ENCODE data around the gene ZNF396.

ZNF396 gene

DNA sequence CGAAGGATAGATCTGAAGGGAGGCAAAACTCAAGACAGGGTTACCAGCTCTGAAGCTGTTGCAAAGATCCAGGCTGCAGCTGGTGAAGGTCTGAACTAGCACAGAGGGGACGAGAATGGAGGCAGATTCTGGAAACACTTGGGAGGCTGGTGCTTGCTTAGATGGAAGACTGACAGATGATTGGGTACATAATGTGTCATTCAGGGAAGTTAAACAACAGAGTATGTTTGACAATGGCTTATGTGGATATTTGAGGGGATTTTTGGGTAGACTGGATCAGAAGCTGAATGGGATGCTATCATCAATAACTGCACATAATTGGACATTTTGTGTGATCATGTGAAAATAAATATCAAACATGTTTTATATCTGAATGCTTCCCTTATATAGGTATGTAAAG lies 2.3 kb upstream of the ZNF396 start:
- DNase-seq: no peak

GRCh38 chr18:35378574-35378896 lies 1.4 kb upstream of the ZNF396 start:
- DNase-seq: peak; percentile 19 to 61 (median 48)

GRCh38 chr18:35377875-35378573 lies 887 bp upstream of the ZNF396 start:
- no peak for DNase-seq

DNA sequence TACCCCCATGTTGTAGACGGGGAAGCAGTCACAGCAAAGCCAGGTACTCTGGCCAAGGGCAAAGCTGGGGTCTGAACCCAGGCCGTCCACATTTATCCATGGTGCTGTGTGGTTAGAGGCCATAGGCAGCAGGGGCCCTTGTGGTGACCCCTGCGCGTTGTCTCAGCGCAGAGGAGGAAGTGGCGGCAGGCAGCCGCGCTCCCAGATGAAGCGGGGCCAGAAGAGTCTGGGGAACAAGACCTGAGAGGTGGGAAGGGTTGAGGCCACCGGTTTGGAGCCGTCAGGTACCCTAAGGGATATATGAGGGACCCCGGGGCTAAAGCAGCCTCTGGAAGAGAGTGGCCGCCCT lies 770 bp downstream of the ZNF396 start:
- peak; percentile 49 to 66 (median 57) for DNase-seq

DNA sequence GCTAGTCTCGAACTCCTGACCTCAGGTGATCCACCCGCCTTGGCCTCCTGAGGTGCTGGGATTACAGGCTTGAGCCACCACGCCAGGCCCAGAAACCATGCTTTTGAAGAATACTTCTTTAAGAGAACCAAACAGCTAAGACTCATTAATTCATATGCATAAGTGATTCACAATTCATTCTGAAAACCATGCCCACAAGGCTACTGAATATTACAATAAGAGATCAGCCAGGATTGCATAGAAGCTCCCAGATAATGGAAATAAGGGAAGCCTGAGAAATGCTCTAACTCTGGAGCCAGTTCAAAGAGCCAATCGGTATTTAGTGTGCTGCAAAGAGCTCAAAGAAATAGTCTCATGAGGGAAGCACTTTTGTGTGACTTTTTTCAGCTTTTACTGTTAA lies 2.4 kb downstream of the ZNF396 start:
- DNase-seq: no peak

GRCh38 chr18:35371412-35372195 lies 5.5 kb downstream of the ZNF396 start:
- no peak for DNase-seq

DNA sequence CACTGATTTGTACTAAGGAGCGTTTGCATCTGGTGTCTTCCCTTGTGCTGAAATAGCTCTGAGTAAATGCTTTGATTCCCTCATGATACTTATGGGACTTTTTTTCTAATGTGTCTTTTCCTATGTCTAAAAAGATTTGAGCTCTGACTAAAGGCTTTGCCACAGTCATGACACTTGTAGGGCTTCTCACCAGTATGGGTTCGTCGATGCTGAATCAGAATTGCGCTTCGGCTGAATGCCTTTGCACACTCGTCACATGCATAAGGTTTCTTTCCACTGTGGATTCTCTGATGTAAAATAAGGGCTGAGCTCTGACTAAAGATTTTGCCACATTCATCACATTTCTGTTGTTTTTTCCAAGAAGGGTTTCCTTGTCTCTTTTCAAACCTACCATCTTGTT lies 8.0 kb downstream of the ZNF396 start:
- DNase-seq: no peak

- DNase-seq: no peak
Observed at GRCh38 chr18:35368595-35368994, 8.5 kb downstream of the ZNF396 start.

- no peak for DNase-seq
Observed at GRCh38 chr18:35362531-35362930, 14.6 kb downstream of the ZNF396 start.

GRCh38 chr18:35361570-35362321 lies 15.4 kb downstream of the ZNF396 start:
- no peak for DNase-seq

GRCh38 chr18:35355140-35355618 lies 22.0 kb downstream of the ZNF396 start:
- peak; percentile 81 to 86 (median 81) for DNase-seq

GRCh38 chr18:35352778-35353177 lies 24.4 kb downstream of the ZNF396 start:
- DNase-seq: no peak

GRCh38 chr18:35352283-35352682 lies 24.9 kb downstream of the ZNF396 start:
- no peak for DNase-seq

- no peak for DNase-seq
Observed at GRCh38 chr18:35348001-35348400, 29.1 kb downstream of the ZNF396 start.

- no peak for DNase-seq
Observed at GRCh38 chr18:35345950-35346349, 31.2 kb downstream of the ZNF396 start.

GRCh38 chr18:35345460-35345921 lies 31.6 kb downstream of the ZNF396 start:
- DNase-seq: no peak

DNA sequence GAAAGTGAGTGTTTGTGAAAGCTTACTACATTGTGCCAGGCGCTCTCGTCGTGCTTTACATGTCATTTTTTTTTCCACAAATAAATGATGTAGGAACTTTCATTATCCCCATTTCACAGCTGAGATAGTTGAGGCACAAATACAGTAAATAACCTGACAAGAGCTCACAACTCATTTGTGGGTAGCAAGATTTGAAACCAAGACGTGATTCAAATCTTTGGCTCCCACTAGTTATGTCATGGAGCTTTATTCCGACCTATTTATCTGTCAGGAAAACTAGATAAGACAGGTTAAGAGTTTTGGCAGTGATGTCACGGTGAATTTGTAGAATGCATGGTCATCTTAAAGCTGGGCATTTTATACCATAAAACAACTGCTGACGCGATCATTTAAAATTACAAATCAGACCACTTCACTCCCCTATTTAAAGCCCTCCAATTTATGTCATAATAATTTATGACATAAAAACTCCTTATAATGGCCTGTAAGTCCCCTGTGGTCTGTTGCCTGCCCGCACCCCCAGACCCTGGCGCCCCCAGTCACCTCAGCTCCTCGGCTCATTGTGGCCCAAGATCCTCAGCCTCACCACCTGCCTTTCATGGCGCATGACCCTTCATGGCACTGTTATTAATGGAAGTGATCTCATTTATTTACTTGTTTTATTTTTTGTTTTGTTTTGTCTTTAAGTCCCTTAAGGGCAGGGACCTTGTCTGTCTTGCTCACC lies 32.2 kb downstream of the ZNF396 start:
- DNase-seq: no peak

GRCh38 chr18:35343936-35344735 lies 33.0 kb downstream of the ZNF396 start, which contains the start of gene ZNF24:
Gene ZNF24 (minus strand): TSS chr18:35344420. CDS start chr18:35340650, 3,770 bp downstream.
- DNase-seq: peak; percentile 95 to 99 (median 98)

DNA sequence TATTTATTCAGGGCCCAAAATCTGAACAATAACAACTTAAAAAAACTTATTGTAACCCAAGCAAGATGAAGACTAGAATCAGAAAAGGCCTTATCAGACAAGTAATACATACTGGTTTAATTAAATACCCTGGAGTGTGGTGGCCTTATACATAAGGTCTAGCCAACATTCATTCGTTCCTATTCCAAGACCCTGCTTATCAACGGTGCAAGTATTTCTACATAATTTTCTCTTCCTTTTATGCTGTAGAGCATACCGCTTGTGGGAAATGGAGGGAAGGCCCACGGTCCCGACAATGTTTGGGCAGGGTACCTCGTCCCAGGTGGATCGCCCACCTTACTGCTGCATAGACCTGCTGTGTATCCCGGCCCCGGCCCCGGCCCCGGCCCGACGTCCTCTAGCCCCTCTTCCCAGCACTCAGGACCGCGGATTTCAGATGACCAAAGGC lies 33.6 kb downstream of the ZNF396 start:
- DNase-seq: no peak

DNA sequence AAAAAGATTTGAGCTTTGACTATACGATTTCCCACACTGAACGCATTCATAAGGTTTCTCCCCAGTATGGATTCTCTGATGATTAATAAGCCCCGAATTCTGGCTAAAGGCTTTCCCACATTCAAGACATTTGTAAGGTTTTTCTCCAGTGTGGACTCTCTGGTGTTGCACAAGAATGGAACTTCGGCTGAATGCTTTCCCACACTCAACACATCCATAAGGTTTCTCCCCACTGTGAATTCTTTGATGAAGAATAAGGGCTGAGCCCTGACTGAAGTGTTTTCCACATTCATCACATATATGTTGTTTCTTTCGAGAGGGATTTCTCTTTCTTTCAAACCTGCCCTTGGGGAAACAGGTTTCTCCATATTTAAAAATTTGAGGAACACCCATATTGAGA lies 39.9 kb downstream of the ZNF396 start:
- DNase-seq: peak; percentile 64 to 86 (median 73)

DNA sequence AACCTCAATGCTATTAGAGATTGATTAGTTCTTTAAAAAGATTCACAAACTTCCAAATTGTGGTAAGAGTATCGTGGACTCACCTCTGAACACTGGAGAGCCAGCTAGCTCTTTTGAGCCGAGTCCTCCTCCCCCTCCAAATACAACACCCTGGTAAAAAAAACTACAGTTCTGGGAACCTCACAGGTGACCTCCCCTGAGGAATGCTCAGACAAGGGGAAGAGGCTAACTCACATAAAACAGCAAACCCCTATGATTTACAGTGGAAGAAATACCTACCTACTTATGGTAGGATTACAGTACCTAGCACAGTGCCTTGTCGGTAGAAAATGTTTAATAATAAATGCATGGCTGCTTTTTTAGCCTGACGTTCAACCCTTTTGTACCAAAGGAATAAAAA lies 41.3 kb downstream of the ZNF396 start:
- DNase-seq: no peak

DNA sequence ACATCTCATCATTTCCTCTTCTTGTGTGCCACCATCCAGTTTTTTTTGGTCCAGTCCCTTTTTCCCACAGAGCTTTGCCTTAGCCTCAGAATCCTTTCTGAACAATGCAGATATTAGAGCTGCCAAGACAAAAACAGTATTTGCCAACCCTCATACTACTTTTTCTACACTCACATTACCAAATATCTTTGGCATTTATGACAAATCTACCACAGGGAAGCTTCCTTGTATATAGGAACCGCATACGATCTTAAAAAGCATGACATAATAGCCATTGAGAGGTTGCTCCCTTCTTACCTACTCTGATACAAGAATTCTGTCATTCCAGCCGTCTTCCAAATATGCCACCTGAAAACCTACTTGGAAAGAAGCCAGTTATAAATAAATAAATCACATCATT lies 42.3 kb downstream of the ZNF396 start:
- DNase-seq: no peak
